Skeletal muscle cell (primary cell): ENCODE measurements around the gene RASAL1.
"Not testable (repeated sequence)": the region's sequence is repeated elsewhere in the genome, so short reads cannot be mapped to it uniquely, and the experiment has no call there.

Experiments
- DNase-seq: peaks from one replicate; pipeline ENCODE4 v3.0.0-alpha.2; 2010; ENCODE audit warnings: low read depth
- H3K4me3 ChIP-seq: 2 replicates; pipeline ENCODE4 v1.5.1; 2011; ENCODE audit warnings: low read depth, mild to moderate bottlenecking, control low read depth, low read length, moderate library complexity

Gene RASAL1

GRCh38 chr12:113128802-113129663 is 6.5 kb downstream of the RASAL1 start:
- no peak overlapping the region for H3K4me3 ChIP-seq
- no peak for DNase-seq

DNA sequence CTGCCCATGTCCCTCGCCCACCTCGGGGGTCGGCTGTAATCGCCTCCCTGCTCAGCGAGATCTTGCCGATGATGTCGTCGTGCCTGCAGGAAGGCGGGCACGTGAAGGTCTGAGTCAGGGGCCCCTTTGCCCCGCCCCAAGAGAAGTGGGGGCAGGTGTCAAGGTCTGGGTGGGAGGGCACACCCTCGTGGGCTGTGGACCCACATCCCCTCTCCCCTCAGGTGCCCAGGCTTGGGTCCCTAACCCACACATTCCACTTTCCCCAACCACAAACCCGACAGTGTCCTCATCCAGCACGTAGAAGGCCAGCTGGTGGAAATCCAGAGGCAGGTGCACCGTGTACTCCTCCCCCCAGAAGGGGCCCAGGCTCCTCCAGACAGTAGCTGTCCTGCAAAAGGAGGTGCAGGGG is 7.8 kb downstream of the RASAL1 start:
- DNase-seq, result no peak
- H3K4me3 ChIP-seq, result no peak overlapping the region

GRCh38 chr12:113120670-113121370 is 14.7 kb downstream of the RASAL1 start:
- H3K4me3 ChIP-seq, result no peak overlapping the region
- no peak for DNase-seq

GRCh38 chr12:113119980-113120669 is 15.4 kb downstream of the RASAL1 start:
- DNase-seq, result no peak
- no peak overlapping the region for H3K4me3 ChIP-seq

GRCh38 chr12:113118142-113118541 is 17.4 kb downstream of the RASAL1 start:
- no peak for DNase-seq
- H3K4me3 ChIP-seq, result no peak overlapping the region

DNA sequence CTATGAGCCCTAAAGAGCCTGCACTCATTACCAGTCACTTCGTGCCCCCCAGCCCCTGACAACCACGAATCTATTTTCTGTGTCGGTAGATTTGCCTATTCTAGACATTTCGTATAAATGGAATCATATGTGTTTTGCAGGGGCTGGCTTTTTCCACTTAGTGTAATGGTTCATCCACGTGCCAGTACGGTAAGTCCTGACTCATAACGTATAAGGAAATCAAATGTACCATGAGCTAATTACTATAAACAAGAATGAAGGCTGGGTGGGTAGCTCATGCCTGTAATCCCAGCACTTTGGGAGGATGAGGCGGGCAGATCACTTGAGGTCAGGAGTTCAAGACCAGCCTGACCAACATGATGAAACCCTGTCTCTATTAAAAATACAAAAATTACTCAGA is 17.9 kb downstream of the RASAL1 start:
- not testable (repeated sequence) for DNase-seq

GRCh38 chr12:113116875-113117274 is 18.7 kb downstream of the RASAL1 start:
- no peak overlapping the region for H3K4me3 ChIP-seq
- DNase-seq, result no peak

More for the DNA sequence above, 17.9 kb downstream of the RASAL1 start:
- not testable (repeated sequence) for H3K4me3 ChIP-seq

GRCh38 chr12:113115455-113116126 is 20.0 kb downstream of the RASAL1 start:
- H3K4me3 ChIP-seq, result no peak overlapping the region
- no peak for DNase-seq

- no peak for DNase-seq
- H3K4me3 ChIP-seq, result no peak overlapping the region
Observed at GRCh38 chr12:113114447-113115178, 20.9 kb downstream of the RASAL1 start.

DNA sequence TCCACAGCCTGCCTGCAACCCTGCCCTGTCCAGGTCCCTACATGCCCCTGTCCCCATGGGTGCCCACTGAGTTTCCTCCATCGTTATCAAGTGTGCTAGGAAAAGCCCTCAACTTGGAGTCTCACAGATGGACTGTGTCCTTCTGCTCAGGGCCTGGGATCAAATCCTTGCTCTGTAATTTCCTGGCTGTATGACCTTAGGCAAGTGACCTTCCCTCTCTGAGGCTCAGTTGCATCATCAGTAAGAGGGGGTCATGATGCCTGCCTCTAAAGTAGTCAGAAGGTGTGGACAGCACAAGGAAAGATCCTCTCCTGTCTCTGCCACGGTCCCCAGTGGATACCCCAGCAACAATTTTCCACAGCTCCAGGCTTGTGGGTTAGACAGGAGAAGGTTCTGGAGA is 22.2 kb downstream of the RASAL1 start:
- DNase-seq, result no peak
- no peak overlapping the region for H3K4me3 ChIP-seq

DNA sequence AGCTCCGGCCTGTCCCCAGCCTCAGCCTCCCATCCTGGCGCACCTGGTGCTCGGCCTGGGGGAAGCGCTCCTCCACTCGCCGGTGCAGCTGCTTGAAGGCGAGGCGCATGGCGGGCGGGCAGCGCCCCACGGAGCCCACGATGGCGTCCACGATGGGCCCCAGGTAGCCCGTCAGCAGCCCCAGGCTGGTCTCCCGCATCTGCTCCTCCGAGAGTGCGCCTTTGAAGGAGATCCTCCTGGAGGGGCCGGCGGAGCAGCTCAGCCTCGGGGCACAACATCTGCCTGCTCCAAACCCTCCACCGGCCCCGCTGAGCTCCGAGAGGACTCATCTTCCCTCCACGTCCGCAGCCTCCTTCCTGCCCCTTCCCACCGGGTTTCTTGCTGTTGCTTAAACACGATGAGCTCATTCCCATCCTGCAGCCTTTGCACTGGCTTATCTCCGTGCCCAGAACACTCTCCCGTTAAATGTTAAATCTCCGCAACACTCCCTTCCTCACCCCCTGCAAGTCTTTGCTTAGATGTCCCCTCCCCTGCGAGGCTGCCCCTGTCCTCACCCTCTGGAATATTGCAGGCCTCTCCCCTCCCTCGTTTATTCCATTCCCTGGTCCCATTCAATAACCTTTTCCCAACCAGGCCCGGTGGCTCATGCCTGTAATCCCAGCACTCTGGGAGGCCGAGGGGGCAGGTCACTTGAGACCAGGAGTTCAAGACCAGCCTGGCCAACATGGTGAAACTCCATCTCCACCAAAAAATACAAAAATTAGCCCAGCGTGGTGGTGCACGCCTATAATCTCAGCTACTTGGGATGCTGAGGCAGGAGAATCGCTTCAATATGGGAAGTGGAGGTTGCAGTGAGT is 23.3 kb downstream of the RASAL1 start:
- no peak for DNase-seq
- H3K4me3 ChIP-seq, result no peak overlapping the region

GRCh38 chr12:113111247-113111646 is 24.3 kb downstream of the RASAL1 start:
- DNase-seq, result no peak
- H3K4me3 ChIP-seq, result no peak overlapping the region

DNA sequence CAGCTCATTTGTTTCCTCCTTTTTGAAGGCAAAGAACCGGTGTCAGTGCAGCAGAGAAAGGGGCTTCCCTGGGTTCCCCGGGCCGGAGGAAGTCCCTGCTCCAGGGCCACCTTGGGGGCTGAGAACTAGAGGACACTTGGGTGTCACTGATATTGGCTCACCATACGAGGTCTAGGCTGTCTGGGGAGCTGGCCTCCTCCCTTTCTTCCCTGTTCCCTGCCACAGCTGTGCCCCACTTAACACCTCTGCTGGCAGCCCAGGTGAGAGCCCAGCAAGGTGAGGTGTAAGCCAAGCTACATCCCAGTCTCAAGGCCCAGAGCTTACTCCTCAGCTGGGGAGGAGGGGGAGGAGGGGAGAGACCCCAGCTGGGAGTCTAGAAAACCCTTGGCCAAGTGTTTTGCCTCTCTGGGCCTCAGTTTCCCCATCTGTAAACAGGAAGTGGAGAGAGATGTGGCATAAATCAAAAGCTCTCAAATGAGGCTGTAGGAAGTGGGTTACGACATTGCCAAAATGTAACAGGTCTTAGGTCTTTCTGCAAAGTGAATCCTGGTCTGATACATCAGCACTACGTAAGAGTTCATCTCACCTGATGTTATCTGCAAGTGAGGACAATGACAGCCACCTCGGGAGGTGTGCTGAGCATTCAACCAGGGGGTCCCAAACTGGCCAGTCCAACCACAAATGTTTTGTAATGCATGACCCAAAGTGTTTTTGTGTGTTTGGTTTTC is 25.5 kb downstream of the RASAL1 start:
- H3K4me3 ChIP-seq, result no peak overlapping the region
- no peak for DNase-seq

DNA sequence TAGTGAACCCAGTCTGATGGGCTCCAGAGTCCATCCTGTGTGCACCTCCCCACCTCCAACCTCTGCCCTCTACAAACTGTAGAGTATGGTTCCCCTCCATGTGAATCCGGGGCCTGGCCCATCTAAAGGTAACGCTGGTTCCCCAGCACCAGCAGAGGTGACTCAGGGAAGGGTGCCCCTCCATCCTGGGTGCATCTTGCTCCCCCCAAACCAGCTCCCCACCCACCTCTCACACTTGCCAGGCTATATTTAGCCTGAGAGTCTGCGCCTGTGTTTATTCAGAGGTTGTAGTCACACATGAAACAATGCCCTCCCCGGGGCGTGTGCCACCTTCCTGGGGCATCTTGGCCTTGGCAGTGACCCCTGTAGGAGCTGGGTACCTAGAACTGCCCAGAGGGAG is 26.2 kb downstream of the RASAL1 start:
- no peak overlapping the region for H3K4me3 ChIP-seq
- DNase-seq, result no peak

DNA sequence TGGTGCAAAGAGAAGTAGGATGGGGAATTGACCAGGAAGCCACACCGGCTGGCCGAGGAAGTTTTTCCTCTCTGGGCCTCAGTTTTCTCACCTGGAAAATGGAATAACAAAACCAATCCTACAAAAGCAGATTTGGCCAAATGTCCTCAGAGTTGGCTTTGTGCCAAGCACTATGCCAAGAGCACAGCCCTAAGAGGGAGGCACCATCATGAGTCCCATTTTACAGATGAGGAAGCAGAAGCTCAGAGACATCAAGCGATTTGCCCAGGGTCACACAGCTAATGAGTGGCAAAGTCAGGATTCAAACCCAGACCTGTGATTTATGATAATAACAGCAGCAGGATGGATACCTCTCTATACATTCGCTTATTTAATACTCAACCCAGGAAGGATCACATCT is 27.3 kb downstream of the RASAL1 start:
- DNase-seq, result no peak
- H3K4me3 ChIP-seq, result no peak overlapping the region

DNA sequence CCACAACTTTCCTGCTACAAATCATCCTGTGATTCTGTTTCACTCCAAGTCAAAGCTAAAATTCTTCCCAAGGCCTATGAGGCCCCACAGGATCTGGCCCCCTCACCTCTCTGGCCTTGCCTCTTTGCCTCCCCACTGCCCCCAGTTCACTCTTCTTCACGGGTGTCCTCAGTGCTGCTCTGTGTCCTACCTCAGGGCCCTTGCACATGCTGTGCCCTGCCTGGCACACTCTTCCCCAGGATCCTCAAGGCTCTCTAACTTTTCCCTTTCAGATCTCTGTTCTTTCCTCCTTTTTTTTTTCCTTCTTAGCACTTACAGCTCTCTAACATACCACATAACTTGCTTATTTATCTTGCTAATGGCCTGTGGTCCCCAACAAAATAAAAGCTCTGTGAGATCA is 29.2 kb downstream of the RASAL1 start:
- no peak for DNase-seq
- H3K4me3 ChIP-seq, result no peak overlapping the region

GRCh38 chr12:113105606-113106271 is 29.8 kb downstream of the RASAL1 start:
- no peak overlapping the region for H3K4me3 ChIP-seq
- no peak for DNase-seq
